Keratinocyte (primary cell): ENCODE measurements around the gene SIK2.

Experiments
- EZH2 ChIP-seq: IDR thresholded peaks from one replicate; pipeline ENCODE4 v1.6.1; 2012; ENCODE audit warnings: inconsistent platforms, mild to moderate bottlenecking, low read length, moderate library complexity
- TF ChIP-seq, protein P1 (sequence below), 3 experiments: IDR thresholded peaks in 1 of 3; conservative IDR thresholded peaks in 1 of 3; optimal IDR thresholded peaks in 1 of 3; 2 replicates in 2 of 3; 3 replicates in 1 of 3; pipeline versions ENCODE3 to v1.5.1; 2011; ENCODE audit warnings: low read length in 3 of 3, mild to moderate bottlenecking in 3 of 3, moderate library complexity in 2 of 3, control low read depth in 1 of 3, inconsistent platforms in 1 of 3; ENCODE audit not compliant: insufficient read depth in 2 of 3; ENCODE audit errors: extremely low read depth in 1 of 3

GRCh38 chr11:111734954-111735261 is 132.7 kb downstream of the SIK2 start:
- TF ChIP-seq, protein P1, sequence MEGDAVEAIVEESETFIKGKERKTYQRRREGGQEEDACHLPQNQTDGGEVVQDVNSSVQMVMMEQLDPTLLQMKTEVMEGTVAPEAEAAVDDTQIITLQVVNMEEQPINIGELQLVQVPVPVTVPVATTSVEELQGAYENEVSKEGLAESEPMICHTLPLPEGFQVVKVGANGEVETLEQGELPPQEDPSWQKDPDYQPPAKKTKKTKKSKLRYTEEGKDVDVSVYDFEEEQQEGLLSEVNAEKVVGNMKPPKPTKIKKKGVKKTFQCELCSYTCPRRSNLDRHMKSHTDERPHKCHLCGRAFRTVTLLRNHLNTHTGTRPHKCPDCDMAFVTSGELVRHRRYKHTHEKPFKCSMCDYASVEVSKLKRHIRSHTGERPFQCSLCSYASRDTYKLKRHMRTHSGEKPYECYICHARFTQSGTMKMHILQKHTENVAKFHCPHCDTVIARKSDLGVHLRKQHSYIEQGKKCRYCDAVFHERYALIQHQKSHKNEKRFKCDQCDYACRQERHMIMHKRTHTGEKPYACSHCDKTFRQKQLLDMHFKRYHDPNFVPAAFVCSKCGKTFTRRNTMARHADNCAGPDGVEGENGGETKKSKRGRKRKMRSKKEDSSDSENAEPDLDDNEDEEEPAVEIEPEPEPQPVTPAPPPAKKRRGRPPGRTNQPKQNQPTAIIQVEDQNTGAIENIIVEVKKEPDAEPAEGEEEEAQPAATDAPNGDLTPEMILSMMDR (optimal IDR thresholded peaks at IDR 0.05 in 1 of 3, IDR thresholded peaks at IDR 0.05 in 1 of 3, conservative IDR thresholded peaks at IDR 0.05 in 1 of 3; ENCODE audit: extremely low read depth in 1 of 3, insufficient read depth in 2 of 3, low read length in 3 of 3): no peak
- TF ChIP-seq EZH2: no peak
